GM10847 (cell line): ENCODE measurements around the gene LRCH2.

Experiments used
- POLR2A ChIP-seq: IDR thresholded peaks from 2 replicates; pipeline ENCODE4 v1.6.1; 2011; ENCODE audit not compliant: insufficient read length; ENCODE audit errors: extremely low read depth

The LRCH2 gene

GRCh38 chrX:115232933-115233496 lies 881 bp downstream of the LRCH2 start:
- TF ChIP-seq POLR2A: no peak

GRCh38 chrX:115229337-115230003 lies 4.4 kb downstream of the LRCH2 start:
- no peak for TF ChIP-seq POLR2A

GRCh38 chrX:115226929-115227328 lies 7.0 kb downstream of the LRCH2 start:
- TF ChIP-seq POLR2A: no peak

- no peak for TF ChIP-seq POLR2A
Measured at GRCh38 chrX:115214605-115215004, 19.3 kb downstream of the LRCH2 start.

GRCh38 chrX:115214151-115214550 lies 19.7 kb downstream of the LRCH2 start:
- no peak for TF ChIP-seq POLR2A

GRCh38 chrX:115204040-115204439 lies 29.9 kb downstream of the LRCH2 start:
- no peak for TF ChIP-seq POLR2A

- TF ChIP-seq POLR2A: no peak
Measured at GRCh38 chrX:115192244-115192700, 41.6 kb downstream of the LRCH2 start.

GRCh38 chrX:115191490-115192243 lies 42.2 kb downstream of the LRCH2 start:
- no peak for TF ChIP-seq POLR2A

- TF ChIP-seq POLR2A: no peak
Measured at GRCh38 chrX:115190636-115191489, 43.0 kb downstream of the LRCH2 start.

GRCh38 chrX:115189646-115190635 lies 44.0 kb downstream of the LRCH2 start:
- TF ChIP-seq POLR2A: no peak

GRCh38 chrX:115189110-115189509 lies 44.8 kb downstream of the LRCH2 start, which contains the start of gene RBMXL3:
RBMXL3 (plus strand) TSS chrX:115189410; CDS start chrX:115189442, 32 bp downstream.
- TF ChIP-seq POLR2A: no peak

- no peak for TF ChIP-seq POLR2A
Measured at GRCh38 chrX:115183980-115184379, 49.9 kb downstream of the LRCH2 start.

GRCh38 chrX:115178473-115178872 lies 55.4 kb downstream of the LRCH2 start:
- TF ChIP-seq POLR2A: no peak

- no peak for TF ChIP-seq POLR2A
Measured at GRCh38 chrX:115177932-115178331, 56.0 kb downstream of the LRCH2 start.
